SK-N-SH (cell line): Measurements from ENCODE around the gene NUAK2. TPM values are rescaled to one million over a fixed set of nuclear protein-coding genes. Genes with fewer than 3 reads are reported as not detected.
"Not testable (repeated sequence)": the region's sequence is repeated elsewhere in the genome, so short reads cannot be mapped to it uniquely, and the experiment has no call there.

Experiments used
- CTCF ChIA-PET: fragments of 300-600, 350-600 bp; formaldehyde crosslinking; extraction: SDS; loops from one replicate; lab custom pipeline; 2021; lab: Yijun Ruan, JAX
- POLR2A ChIA-PET: fragments of 350-600 bp; sonication (Branson Sonifier 250); formaldehyde crosslinking; extraction: SDS; loops from one replicate; lab custom pipeline; 2020; ENCODE audit warnings: antibody characterized with exemption, inconsistent platforms; lab: Yijun Ruan, JAX
- DNase-seq: peaks from one replicate; pipeline ENCODE4 v3.0.0; 2012
- H2AFZ ChIP-seq: fragments of 200-600 bp; sonication (generic); 2 replicates; pipeline ENCODE4 v1.8.1; 2016; ENCODE audit warnings: antibody characterized with exemption, mild to moderate bottlenecking, low read depth
- H3F3A ChIP-seq: fragments of 200-600 bp; sonication (generic); replicated peaks from 2 replicates; pipeline ENCODE3; 2016; ENCODE audit warnings: antibody characterized with exemption, mild to moderate bottlenecking; ENCODE audit not compliant: insufficient read depth
- H3K27ac ChIP-seq, 2 experiments: fragments of 200-500 bp in 1 of 2; fragments of 200-600 bp in 1 of 2; sonication (Bioruptor generic) in 1 of 2; sonication (generic), shearing (Covaris generic) in 1 of 2; 2 replicates each; pipeline versions ENCODE4 v1.5.1 to v1.6.1; 2014 to 2016; ENCODE audit warnings: low read depth in 2 of 2, inconsistent platforms in 1 of 2, low read length in 1 of 2, mild to moderate bottlenecking in 1 of 2, mixed read lengths in 1 of 2
- H3K27me3 ChIP-seq: fragments of 200-600 bp; sonication (generic), shearing (Covaris generic); 2 replicates; pipeline ENCODE4 v1.6.1; 2016; ENCODE audit warnings: mixed run types; ENCODE audit not compliant: insufficient read depth
- H3K36me3 ChIP-seq, 2 experiments: fragments of 200-500 bp in 1 of 2; fragments of 200-600 bp in 1 of 2; sonication (Bioruptor generic) in 1 of 2; sonication (generic) in 1 of 2; replicated peaks in 1 of 2; 2 replicates each; pipeline versions ENCODE3 to v1.5.1; 2014 to 2016; ENCODE audit warnings: low read length in 1 of 2, mild to moderate bottlenecking in 1 of 2; ENCODE audit not compliant: insufficient read depth in 2 of 2, control insufficient read depth in 1 of 2
- H3K4me1 ChIP-seq, 2 experiments: fragments of 200-500 bp in 1 of 2; fragments of 200-600 bp in 1 of 2; sonication (Bioruptor generic) in 1 of 2; sonication (generic), shearing (Covaris generic) in 1 of 2; 2 replicates each; pipeline versions ENCODE4 v1.5.1 to v1.6.1; 2014 to 2016; ENCODE audit warnings: low read depth in 1 of 2, low read length in 1 of 2, mixed run types in 1 of 2; ENCODE audit not compliant: insufficient read depth in 2 of 2, control insufficient read depth in 1 of 2
- H3K4me2 ChIP-seq: fragments of 200-600 bp; sonication (generic), shearing (Covaris generic); 2 replicates; pipeline ENCODE4 v1.6.1; 2017; ENCODE audit warnings: mixed run types
- H3K4me3 ChIP-seq, 2 experiments: fragments of 200-500 bp in 1 of 2; fragments of 200-600 bp in 1 of 2; sonication (Bioruptor generic) in 1 of 2; sonication (generic), shearing (Covaris generic) in 1 of 2; 2 replicates each; pipeline versions ENCODE4 v1.5.1 to v1.8.1; 2014 to 2016; ENCODE audit warnings: low read depth in 2 of 2, inconsistent platforms in 1 of 2, low read length in 1 of 2, mild to moderate bottlenecking in 1 of 2, mixed read lengths in 1 of 2, moderate library complexity in 1 of 2
- H3K79me2 ChIP-seq: fragments of 200-600 bp; sonication (generic); 2 replicates; pipeline ENCODE4 v1.8.1; 2017; ENCODE audit warnings: mild to moderate bottlenecking; ENCODE audit not compliant: insufficient read depth
- H3K9ac ChIP-seq: fragments of 200-600 bp; sonication (generic); 2 replicates; pipeline ENCODE4 v1.6.1; 2017; ENCODE audit warnings: mixed run types
- H3K9me2 ChIP-seq: fragments of 200-600 bp; sonication (generic); 2 replicates; pipeline ENCODE4 v1.6.1; 2017; ENCODE audit warnings: mixed run types
- H3K9me3 ChIP-seq: fragments of 200-600 bp; sonication (generic); 2 replicates; pipeline ENCODE4 v1.6.1; 2017; ENCODE audit warnings: mixed run types, mild to moderate bottlenecking, moderate library complexity
- H4K20me1 ChIP-seq: fragments of 200-600 bp; sonication (generic); 2 replicates; pipeline ENCODE4 v1.6.1; 2017; ENCODE audit warnings: mild to moderate bottlenecking, mixed run types; ENCODE audit not compliant: insufficient read depth
- CHD2 ChIP-seq: fragments of 150-350 bp; IDR thresholded peaks from 2 replicates; pipeline ENCODE4 v1.6.1; 2018; ENCODE audit warnings: low read length; ENCODE audit not compliant: partially characterized antibody
- EP300 ChIP-seq, 2 experiments: IDR thresholded peaks; 2 replicates each; pipeline versions ENCODE4 v1.4.0 to v1.6.1; 2012; ENCODE audit warnings: borderline replicate concordance in 1 of 2, low read depth in 1 of 2, low read length in 1 of 2
- EZH2phosphoT487 ChIP-seq: fragments of 200-600 bp; sonication (generic); IDR thresholded peaks from 2 replicates; pipeline ENCODE4 v1.6.1; 2017; ENCODE audit warnings: low read depth, mixed run types, mild to moderate bottlenecking, antibody characterized with exemption, moderate library complexity, borderline replicate concordance
- FOSL2 ChIP-seq: IDR thresholded peaks from 2 replicates; pipeline ENCODE4 v1.4.0; 2012; ENCODE audit warnings: low read depth, mild to moderate bottlenecking, moderate library complexity, borderline replicate concordance
- FOXJ3 ChIP-seq: sonication (generic); formaldehyde crosslinking; IDR thresholded peaks from 2 replicates; pipeline ENCODE4 v1.5.1; 2020; ENCODE audit warnings: mild to moderate bottlenecking, missing genetic modification reagents
- GABPA ChIP-seq: IDR thresholded peaks from 2 replicates; pipeline ENCODE4 v1.4.0; 2012; ENCODE audit warnings: low read depth, mild to moderate bottlenecking
- MEF2A ChIP-seq: IDR thresholded peaks from 2 replicates; pipeline ENCODE4 v1.4.0; 2012; ENCODE audit warnings: low read depth, borderline replicate concordance
- NFIC ChIP-seq: IDR thresholded peaks from 2 replicates; pipeline ENCODE4 v1.4.0; 2012; ENCODE audit warnings: borderline replicate concordance
- POLR2AphosphoS5 ChIP-seq: IDR thresholded peaks from 2 replicates; pipeline ENCODE4 v1.6.1; 2012; ENCODE audit warnings: low read depth, low read length
- TAF1 ChIP-seq: IDR thresholded peaks from 2 replicates; pipeline ENCODE4 v1.6.1; 2012; ENCODE audit warnings: low read depth, mild to moderate bottlenecking, low read length, moderate library complexity, borderline replicate concordance
- TCF12 ChIP-seq: IDR thresholded peaks from 2 replicates; pipeline ENCODE4 v1.4.0; 2012
- WGBS: methylation state at CpG from one replicate; pipeline ENCODE4 v1.1.6; 2017; ENCODE audit warnings: low lambda C conversion rate; 5-methylcytosine and 5-hydroxymethylcytosine counted together
- polyA plus RNA-seq, 3 experiments: library from polyadenylated mRNA; depleted of rRNA; stranded (reverse); fragments of >200 nt; gene quantifications; 2 replicates each; pipeline ENCODE4 v1.2.3, GENCODE V29; 2012
- TF ChIP-seq, protein P1 (sequence below): fragments of 150-350 bp; IDR thresholded peaks from 2 replicates; pipeline ENCODE4 v1.6.1; 2016; ENCODE audit warnings: mild to moderate bottlenecking, low read depth, low read length
- TF ChIP-seq, protein P2 (sequence below): IDR thresholded peaks from 2 replicates; pipeline ENCODE4 v1.4.0; 2012; ENCODE audit warnings: low read depth, borderline replicate concordance
- TF ChIP-seq, protein P3 (sequence below): IDR thresholded peaks from 2 replicates; pipeline ENCODE4 v1.4.0; 2012; ENCODE audit warnings: low read depth, borderline replicate concordance

The NUAK2 gene
- polyA plus RNA-seq, 1 of the 3 experiments (the other 2 are of a cell fraction), result 11.1 TPM

- H3K9me3 ChIP-seq, H4K20me1 ChIP-seq, H3K9me2 ChIP-seq, H2AFZ ChIP-seq, H3K27me3 ChIP-seq, POLR2A ChIA-PET, H3K79me2 ChIP-seq, DNase-seq, H3K4me3 ChIP-seq, H3K36me3 ChIP-seq: not testable (repeated sequence)
- Histone ChIP-seq H3K27ac (peak overlapping the region; percentile 54 to 97; a peak in 3 of 4 replicates), H3K9ac (peak overlapping the region; percentile 68), H3K4me2 (peak overlapping the region; percentile 57), H3K4me1 (peaks cover 4 to 63% of the 10 kb centered on the region in 2 experiments; a peak in 3 of 4 replicates), H3F3A (peaks cover 55% of the 10 kb centered on the region)
- CTCF ChIA-PET, result interaction anchor here (1.3 to 46.8 kb wide), 4 partner anchors 26 to 37 kb away, joined by 4 to 1368 read pairs (median 5); no protein-coding TSS in a partner anchor
- 84% methylated on average over 5 of the region's 5 CpGs for WGBS
Observed at GRCh38 chr1:205297546-205298177, 23.9 kb downstream of the NUAK2 start.

DNA sequence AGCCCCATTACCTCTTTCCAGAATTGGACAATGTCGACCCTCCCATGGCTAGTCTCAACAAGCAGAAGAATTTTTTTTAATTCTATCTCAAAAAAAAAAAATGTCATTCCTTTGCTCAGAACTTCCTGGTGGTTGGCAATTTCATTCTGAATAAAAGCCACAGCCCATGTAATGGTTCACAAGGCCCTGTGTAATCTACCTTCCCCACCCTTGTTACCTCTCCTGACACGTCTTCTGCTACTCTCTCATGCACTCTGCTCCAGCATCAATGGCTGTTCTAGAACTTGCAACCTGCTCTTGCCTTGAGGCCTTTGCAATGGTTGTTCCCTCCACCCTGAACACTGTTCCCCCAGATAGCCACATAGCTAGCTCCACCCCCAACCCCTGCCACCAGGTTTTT, 25.4 kb downstream of the NUAK2 start:
- Histone ChIP-seq H3K9ac (no peak overlapping the region), H3K4me3 (no peak overlapping the region), H2AFZ (no peak overlapping the region), H4K20me1 (no peaks in the 10 kb centered on the region), H3F3A (peaks cover 46% of the 10 kb centered on the region), H3K27ac (peak overlapping the region in 1 of 2 experiments; percentile 95; a peak in 2 of 4 replicates), H3K27me3 (no peaks in the 10 kb centered on the region), H3K4me1 (peaks cover 3 to 51% of the 10 kb centered on the region in 2 experiments; a peak in 3 of 4 replicates), H3K79me2 (peaks cover 9% of the 10 kb centered on the region; the same call in 1 of the 2 replicates), H3K9me2 (no peaks in the 10 kb centered on the region), H3K4me2 (no peak overlapping the region), H3K36me3 (no peaks in the 10 kb centered on the region), H3K9me3 (no peaks in the 10 kb centered on the region)
- TF ChIP-seq FOSL2, result no peak
- DNase-seq, result no peak
- 93% methylated on average over 2 of the region's 2 CpGs for WGBS
- POLR2A ChIA-PET, result no interaction called here
- CTCF ChIA-PET, result interaction anchor here (0.9 to 46.8 kb wide), 4 partner anchors 24 to 39 kb away, joined by 3 to 1368 read pairs (median 6); no protein-coding TSS in a partner anchor

DNA sequence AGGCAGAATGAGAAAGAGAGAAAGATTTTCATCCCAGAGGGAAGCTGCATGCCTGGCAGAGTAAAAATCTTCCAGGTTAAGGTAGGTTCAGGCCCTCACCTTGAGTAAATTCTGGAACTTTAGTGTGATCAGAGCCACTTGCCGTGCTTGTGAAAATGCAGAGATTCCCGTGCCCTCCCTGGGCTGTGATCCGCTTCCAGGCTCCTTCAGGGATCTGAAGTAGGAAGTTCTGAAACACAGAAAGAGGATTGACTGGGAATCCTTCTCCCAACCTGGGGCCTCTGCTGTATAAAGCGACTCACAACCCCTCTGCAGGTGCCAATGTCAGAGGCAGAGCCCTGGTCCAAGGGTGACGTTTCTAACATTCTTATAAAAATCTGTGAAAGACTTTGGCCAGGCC, 26.6 kb downstream of the NUAK2 start:
- POLR2A ChIA-PET, result no interaction called here
- TF ChIP-seq GABPA (no peak), EZH2phosphoT487 (no peak), POLR2AphosphoS5 (no peak), EP300 (IDR thresholded peaks at IDR 0.05; ENCODE audit: borderline replicate concordance in 1 of 2, low read depth in 1 of 2, low read length in 1 of 2) (no peak), TCF12 (no peak), CHD2 (no peak), NFIC (no peak), FOXJ3 (CRISPR knock-in tag) (no peak), FOSL2 (no peak), MEF2A (no peak), TAF1 (no peak)
- TF ChIP-seq, protein P1, sequence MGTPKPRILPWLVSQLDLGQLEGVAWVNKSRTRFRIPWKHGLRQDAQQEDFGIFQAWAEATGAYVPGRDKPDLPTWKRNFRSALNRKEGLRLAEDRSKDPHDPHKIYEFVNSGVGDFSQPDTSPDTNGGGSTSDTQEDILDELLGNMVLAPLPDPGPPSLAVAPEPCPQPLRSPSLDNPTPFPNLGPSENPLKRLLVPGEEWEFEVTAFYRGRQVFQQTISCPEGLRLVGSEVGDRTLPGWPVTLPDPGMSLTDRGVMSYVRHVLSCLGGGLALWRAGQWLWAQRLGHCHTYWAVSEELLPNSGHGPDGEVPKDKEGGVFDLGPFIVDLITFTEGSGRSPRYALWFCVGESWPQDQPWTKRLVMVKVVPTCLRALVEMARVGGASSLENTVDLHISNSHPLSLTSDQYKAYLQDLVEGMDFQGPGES, result no peak
- TF ChIP-seq, protein P2, sequence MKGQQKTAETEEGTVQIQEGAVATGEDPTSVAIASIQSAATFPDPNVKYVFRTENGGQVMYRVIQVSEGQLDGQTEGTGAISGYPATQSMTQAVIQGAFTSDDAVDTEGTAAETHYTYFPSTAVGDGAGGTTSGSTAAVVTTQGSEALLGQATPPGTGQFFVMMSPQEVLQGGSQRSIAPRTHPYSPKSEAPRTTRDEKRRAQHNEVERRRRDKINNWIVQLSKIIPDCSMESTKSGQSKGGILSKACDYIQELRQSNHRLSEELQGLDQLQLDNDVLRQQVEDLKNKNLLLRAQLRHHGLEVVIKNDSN, result no peak
- TF ChIP-seq, protein P3, sequence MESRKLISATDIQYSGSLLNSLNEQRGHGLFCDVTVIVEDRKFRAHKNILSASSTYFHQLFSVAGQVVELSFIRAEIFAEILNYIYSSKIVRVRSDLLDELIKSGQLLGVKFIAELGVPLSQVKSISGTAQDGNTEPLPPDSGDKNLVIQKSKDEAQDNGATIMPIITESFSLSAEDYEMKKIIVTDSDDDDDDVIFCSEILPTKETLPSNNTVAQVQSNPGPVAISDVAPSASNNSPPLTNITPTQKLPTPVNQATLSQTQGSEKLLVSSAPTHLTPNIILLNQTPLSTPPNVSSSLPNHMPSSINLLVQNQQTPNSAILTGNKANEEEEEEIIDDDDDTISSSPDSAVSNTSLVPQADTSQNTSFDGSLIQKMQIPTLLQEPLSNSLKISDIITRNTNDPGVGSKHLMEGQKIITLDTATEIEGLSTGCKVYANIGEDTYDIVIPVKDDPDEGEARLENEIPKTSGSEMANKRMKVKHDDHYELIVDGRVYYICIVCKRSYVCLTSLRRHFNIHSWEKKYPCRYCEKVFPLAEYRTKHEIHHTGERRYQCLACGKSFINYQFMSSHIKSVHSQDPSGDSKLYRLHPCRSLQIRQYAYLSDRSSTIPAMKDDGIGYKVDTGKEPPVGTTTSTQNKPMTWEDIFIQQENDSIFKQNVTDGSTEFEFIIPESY, result no peak

More for the DNA sequence above, 26.6 kb downstream of the NUAK2 start:
- H3K27me3 ChIP-seq, result no peaks in the 10 kb centered on the region
- peak overlapping the region; percentile 50; the same call in 1 of the 2 replicates for H3K4me2 ChIP-seq
- 70% methylated on average over 5 of the region's 5 CpGs for WGBS
- H3K27ac ChIP-seq, result peak overlapping the region; percentile 36 to 95; a peak in 3 of 4 replicates
- H2AFZ ChIP-seq, result no peak overlapping the region
- H3K79me2 ChIP-seq, result no peaks in the 10 kb centered on the region
- peaks cover 34% of the 10 kb centered on the region for H3F3A ChIP-seq
- no peak for DNase-seq
- H3K36me3 ChIP-seq, result no peaks in the 10 kb centered on the region
- H3K9me2 ChIP-seq, result no peaks in the 10 kb centered on the region
- no peak overlapping the region for H3K4me3 ChIP-seq
- H3K9me3 ChIP-seq, result no peaks in the 10 kb centered on the region
- H3K4me1 ChIP-seq, result peaks cover 2 to 39% of the 10 kb centered on the region in 2 experiments; a peak in 3 of 4 replicates
- CTCF ChIA-PET, result interaction anchor here (0.6 to 46.8 kb wide), 5 partner anchors 23 to 1541 kb away, joined by 3 to 1368 read pairs (median 3); no protein-coding TSS in a partner anchor
- peak overlapping the region; percentile 50 for H3K9ac ChIP-seq
- no peaks in the 10 kb centered on the region for H4K20me1 ChIP-seq
